Measurements from ENCODE around the gene RNASEL. TPM values are rescaled to one million over a fixed set of nuclear protein-coding genes. Genes with fewer than 3 reads are reported as not detected.

Gene RNASEL, protein sequence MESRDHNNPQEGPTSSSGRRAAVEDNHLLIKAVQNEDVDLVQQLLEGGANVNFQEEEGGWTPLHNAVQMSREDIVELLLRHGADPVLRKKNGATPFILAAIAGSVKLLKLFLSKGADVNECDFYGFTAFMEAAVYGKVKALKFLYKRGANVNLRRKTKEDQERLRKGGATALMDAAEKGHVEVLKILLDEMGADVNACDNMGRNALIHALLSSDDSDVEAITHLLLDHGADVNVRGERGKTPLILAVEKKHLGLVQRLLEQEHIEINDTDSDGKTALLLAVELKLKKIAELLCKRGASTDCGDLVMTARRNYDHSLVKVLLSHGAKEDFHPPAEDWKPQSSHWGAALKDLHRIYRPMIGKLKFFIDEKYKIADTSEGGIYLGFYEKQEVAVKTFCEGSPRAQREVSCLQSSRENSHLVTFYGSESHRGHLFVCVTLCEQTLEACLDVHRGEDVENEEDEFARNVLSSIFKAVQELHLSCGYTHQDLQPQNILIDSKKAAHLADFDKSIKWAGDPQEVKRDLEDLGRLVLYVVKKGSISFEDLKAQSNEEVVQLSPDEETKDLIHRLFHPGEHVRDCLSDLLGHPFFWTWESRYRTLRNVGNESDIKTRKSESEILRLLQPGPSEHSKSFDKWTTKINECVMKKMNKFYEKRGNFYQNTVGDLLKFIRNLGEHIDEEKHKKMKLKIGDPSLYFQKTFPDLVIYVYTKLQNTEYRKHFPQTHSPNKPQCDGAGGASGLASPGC
- total RNA-seq (9.1 TPM), polyA plus RNA-seq (10 to 100 TPM in 2 of 4 donors, 1 to 10 TPM in 2; 6.2 to 10.5 (median 9.0) TPM)

DNA sequence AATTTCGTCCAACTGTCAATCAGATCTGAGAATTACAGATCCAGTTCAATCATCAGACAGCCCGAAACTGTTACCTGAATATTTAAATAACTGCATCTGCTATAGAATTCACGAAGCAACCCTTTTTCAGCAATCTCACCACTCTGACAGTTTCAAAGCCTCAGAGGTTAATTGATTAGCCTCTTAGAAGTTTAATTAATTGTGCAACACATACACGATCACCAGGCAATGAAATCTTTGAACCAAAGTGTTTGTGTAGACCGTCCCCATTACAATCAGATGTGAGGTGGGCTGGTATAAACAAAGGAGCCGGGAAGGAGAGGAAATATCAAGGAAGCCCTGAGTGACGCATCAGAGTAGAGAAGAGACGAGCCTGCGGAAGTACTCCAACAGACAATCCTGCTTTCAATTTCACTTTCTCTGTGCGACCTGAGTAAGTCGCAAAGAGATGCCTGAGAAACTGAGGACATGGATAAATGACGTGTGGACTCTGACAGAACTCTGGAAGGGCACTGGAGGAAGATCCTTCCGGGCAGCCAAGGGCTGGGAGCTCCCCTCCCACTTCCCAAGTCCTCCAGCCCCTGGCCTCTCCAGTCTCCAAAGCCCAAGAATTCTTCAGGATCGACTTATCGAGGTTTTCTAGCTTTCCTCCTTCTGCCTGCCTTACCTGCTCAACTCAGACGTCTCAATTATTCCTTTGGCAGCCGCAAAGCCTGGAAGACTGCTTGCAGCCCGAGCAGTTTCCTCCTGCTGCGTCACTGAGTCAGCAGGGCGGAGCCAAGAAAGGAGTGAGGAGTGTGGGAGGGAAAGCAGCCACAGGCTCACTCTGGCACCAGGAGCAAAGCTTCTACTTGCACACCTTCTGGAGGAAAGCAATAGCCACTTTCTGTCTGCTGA lies at the start of gene RNASEL:
TSS of gene RNASEL (minus strand) at position 757 of the 897 bp plus-strand sequence. CDS start 2,450 bp downstream, outside the sequence.
- Mint-ChIP-seq H3K9me3 (no peaks in the 10 kb centered on the region), H3K27ac (peak within 1 kb of the TSS; percentile 99 to 100 (median 100)), H3K27me3 (peaks cover 7% of the 10 kb centered on the region), H3K36me3 (peaks cover 29% of the 10 kb centered on the region), H3K4me1 (peaks cover 18 to 54% (median 45%) of the 10 kb centered on the region in 4 donors), H3K4me3 (peak within 1 kb of the TSS; percentile 92 to 100 (median 98))
- Histone ChIP-seq H3K4me1 (ENCODE audit: control insufficient read depth, insufficient read depth, low read length, poor library complexity, severe bottlenecking) (peaks cover 28% of the 10 kb centered on the region), H3K4me3 (ENCODE audit: low read depth, low read length) (peak within 1 kb of the TSS; percentile 96), H3K27me3 (ENCODE audit: control insufficient read depth, insufficient read depth, low read length) (no peaks in the 10 kb centered on the region), H3K27ac (ENCODE audit: insufficient read depth, low read length, poor library complexity, severe bottlenecking) (peak within 1 kb of the TSS; percentile 97), H3K36me3 (ENCODE audit: control insufficient read depth, insufficient read depth, low read length) (peaks cover 7% of the 10 kb centered on the region), H3K9me3 (ENCODE audit: control insufficient read depth in 2 of 2, low read length in 2 of 2) (no peaks in the 10 kb centered on the region)
- peak; percentile 52 to 87 (median 70) for DNase-seq
- peak; percentile 80 to 84 for ATAC-seq (ENCODE audit: low read depth in 2 of 2)

DNA sequence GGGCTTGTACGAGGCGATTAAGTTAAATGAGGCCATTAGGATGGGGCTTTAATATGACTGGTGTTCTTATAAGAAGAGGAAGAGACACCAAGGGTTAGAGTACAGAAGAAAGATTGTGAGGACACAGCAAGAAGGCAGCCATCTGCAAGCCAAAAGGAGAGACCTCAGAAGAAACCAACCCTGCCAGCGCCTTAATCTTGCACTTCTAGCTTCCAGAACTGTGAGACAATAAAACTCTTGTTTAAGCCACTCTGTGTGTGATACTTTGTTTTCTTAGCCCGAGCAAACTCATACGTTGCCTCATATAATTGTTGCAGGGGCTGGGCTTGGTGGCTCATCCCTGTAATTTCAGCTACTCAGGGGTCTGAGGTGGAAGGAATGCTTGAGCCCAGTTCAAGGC lies 48.7 kb upstream of the RNASEL start:
- H3K27me3 ChIP-seq (ENCODE audit: control insufficient read depth, insufficient read depth, low read length), result no peaks in the 10 kb centered on the region
- no peak overlapping the region for H3K27ac Mint-ChIP-seq
- no peaks in the 10 kb centered on the region for H3K4me1 ChIP-seq (ENCODE audit: control insufficient read depth, insufficient read depth, low read length, poor library complexity, severe bottlenecking)
- H3K36me3 Mint-ChIP-seq, result no peaks in the 10 kb centered on the region
- no peaks in the 10 kb centered on the region for H3K9me3 Mint-ChIP-seq
- no peaks in the 10 kb centered on the region for H3K9me3 ChIP-seq (ENCODE audit: control insufficient read depth in 2 of 2, low read length in 2 of 2)
- H3K4me3 ChIP-seq (ENCODE audit: low read depth, low read length), result no peak overlapping the region
- ATAC-seq (ENCODE audit: low read depth in 2 of 2) (no peak), DNase-seq (no peak)
- H3K27me3 Mint-ChIP-seq, result peaks cover 4% of the 10 kb centered on the region
- H3K4me1 Mint-ChIP-seq, result no peaks in the 10 kb centered on the region
- H3K27ac ChIP-seq (ENCODE audit: insufficient read depth, low read length, poor library complexity, severe bottlenecking), result no peak overlapping the region
- no peaks in the 10 kb centered on the region for H3K36me3 ChIP-seq (ENCODE audit: control insufficient read depth, insufficient read depth, low read length)
- no peak overlapping the region for H3K4me3 Mint-ChIP-seq

DNA sequence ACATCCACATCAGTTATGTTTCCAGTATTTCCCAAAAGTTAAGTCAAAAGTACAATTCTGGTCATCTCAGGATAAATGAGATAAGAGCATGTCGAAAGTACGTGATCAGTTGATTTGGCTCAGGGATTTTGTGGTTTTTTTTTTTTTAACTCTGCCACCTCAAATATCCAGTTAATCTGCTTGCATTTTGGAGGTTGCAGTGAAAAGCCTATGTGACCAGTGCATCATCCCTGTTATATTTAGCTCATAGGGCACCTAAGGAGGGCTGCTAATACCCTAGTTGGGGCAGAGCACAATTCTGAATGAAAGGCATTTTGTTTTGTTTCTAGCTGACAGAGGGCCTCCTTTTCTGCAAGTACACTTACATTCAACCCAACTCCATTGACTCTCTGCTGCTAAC lies 46.8 kb upstream of the RNASEL start:
- no peak for ATAC-seq (ENCODE audit: low read depth in 2 of 2)
- Mint-ChIP-seq H3K36me3 (no peaks in the 10 kb centered on the region), H3K27me3 (peaks cover 4% of the 10 kb centered on the region), H3K4me1 (peaks cover 3 to 12% (median 9%) of the 10 kb centered on the region in 4 donors), H3K4me3 (no peak overlapping the region), H3K9me3 (no peaks in the 10 kb centered on the region), H3K27ac (no peak overlapping the region)
- no peaks in the 10 kb centered on the region for H3K9me3 ChIP-seq (ENCODE audit: control insufficient read depth in 2 of 2, low read length in 2 of 2)
- no peak overlapping the region for H3K27ac ChIP-seq (ENCODE audit: insufficient read depth, low read length, poor library complexity, severe bottlenecking)
- no peak for DNase-seq
- H3K27me3 ChIP-seq (ENCODE audit: control insufficient read depth, insufficient read depth, low read length), result no peaks in the 10 kb centered on the region
- H3K36me3 ChIP-seq (ENCODE audit: control insufficient read depth, insufficient read depth, low read length), result no peaks in the 10 kb centered on the region
- no peaks in the 10 kb centered on the region for H3K4me1 ChIP-seq (ENCODE audit: control insufficient read depth, insufficient read depth, low read length, poor library complexity, severe bottlenecking)
- H3K4me3 ChIP-seq (ENCODE audit: low read depth, low read length), result no peak overlapping the region

DNA sequence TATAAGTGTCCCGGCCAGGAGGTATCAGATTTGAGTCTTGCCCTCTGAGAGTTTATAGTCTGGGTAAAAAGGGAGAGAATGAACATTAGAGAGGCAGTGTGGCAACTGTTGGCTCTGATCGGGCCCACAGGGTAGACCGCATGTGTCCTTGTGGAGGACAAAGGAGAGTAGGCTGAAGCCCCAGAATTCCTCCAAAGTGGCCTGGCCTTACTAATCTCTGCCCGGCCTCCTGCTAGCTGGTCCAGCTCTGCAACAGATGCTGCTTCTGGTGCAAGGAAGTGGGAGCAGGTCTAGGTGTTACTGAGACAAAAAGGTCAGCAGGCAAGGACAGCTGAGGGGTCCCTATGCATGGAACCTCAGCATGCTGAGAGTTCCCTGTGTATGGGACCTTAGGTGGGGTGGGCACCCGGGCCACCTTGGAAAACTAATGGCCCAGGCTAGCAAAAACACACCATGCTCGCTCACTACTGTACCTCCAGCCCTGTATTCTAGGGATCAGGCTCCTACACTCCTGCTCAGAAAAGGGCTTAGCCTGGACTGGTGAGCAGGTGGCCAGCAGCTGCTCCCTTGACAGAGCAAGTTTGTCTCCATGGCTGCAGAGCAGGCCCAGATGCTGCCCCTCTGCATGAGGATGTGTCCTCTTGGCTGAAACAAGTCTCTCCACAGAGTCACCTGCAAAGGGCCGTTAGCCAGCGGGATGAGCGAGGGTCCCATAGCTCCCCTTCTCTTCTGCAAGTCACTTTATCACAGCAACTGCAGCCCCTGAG lies 45.4 kb upstream of the RNASEL start:
- H3K27ac ChIP-seq (ENCODE audit: insufficient read depth, low read length, poor library complexity, severe bottlenecking), result no peak overlapping the region
- peaks cover 4% of the 10 kb centered on the region for H3K27me3 Mint-ChIP-seq
- no peaks in the 10 kb centered on the region for H3K36me3 ChIP-seq (ENCODE audit: control insufficient read depth, insufficient read depth, low read length)

DNA sequence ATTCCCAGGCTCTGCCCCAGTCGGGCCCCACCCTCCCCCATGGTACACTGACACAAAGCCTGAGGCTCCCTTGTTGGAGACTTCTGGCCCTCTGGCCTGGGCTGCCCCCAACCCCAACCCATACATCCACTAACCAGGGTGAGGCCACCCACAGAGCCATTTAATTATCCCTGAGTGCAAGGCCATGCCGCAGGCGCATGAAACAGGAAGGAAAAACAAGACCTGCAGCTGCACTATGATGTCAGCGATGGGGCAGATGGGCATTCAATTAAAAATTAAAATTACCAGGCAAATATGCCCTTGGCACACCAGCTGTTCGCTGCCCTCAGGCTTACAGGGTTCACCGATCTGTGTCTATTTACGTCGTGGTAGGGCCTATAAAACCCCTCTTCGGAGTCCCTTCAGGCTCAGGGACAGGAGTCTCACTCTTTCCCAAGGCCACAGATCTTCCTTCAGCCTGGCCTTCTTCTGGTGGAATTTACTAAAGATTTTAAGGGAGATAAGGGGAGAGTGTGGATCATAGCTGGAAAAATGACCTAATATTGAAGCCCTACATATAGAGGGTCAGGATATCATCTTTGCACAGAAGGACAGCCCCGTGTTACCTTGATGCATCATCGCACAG lies 44.7 kb upstream of the RNASEL start:
- H3K4me3 ChIP-seq (ENCODE audit: low read depth, low read length), result no peak overlapping the region
- no peaks in the 10 kb centered on the region for H3K36me3 ChIP-seq (ENCODE audit: control insufficient read depth, insufficient read depth, low read length)
- DNase-seq, result no peak
- no peak overlapping the region for H3K27ac ChIP-seq (ENCODE audit: insufficient read depth, low read length, poor library complexity, severe bottlenecking)
- Mint-ChIP-seq H3K4me1 (peaks cover 17 to 29% (median 23%) of the 10 kb centered on the region in 4 donors), H3K36me3 (no peaks in the 10 kb centered on the region), H3K9me3 (no peaks in the 10 kb centered on the region), H3K27me3 (no peaks in the 10 kb centered on the region), H3K27ac (no peak overlapping the region), H3K4me3 (peak overlapping the region in 1 of 4 donors; percentile 75)
- H3K4me1 ChIP-seq (ENCODE audit: control insufficient read depth, insufficient read depth, low read length, poor library complexity, severe bottlenecking), result peaks cover 14% of the 10 kb centered on the region
- H3K9me3 ChIP-seq (ENCODE audit: control insufficient read depth in 2 of 2, low read length in 2 of 2), result no peaks in the 10 kb centered on the region
- H3K27me3 ChIP-seq (ENCODE audit: control insufficient read depth, insufficient read depth, low read length), result no peaks in the 10 kb centered on the region
- ATAC-seq (ENCODE audit: low read depth in 2 of 2), result no peak

More for the DNA sequence above, 45.4 kb upstream of the RNASEL start:
- H3K36me3 Mint-ChIP-seq, result no peaks in the 10 kb centered on the region
- no peak overlapping the region for H3K4me3 ChIP-seq (ENCODE audit: low read depth, low read length)
- H3K4me1 Mint-ChIP-seq, result peaks cover 11 to 23% (median 17%) of the 10 kb centered on the region in 4 donors
- no peaks in the 10 kb centered on the region for H3K9me3 ChIP-seq (ENCODE audit: control insufficient read depth in 2 of 2, low read length in 2 of 2)
- H3K4me3 Mint-ChIP-seq, result no peak overlapping the region
- DNase-seq, result no peak
- H3K27ac Mint-ChIP-seq, result no peak overlapping the region
- no peaks in the 10 kb centered on the region for H3K9me3 Mint-ChIP-seq
- H3K27me3 ChIP-seq (ENCODE audit: control insufficient read depth, insufficient read depth, low read length), result no peaks in the 10 kb centered on the region
- H3K4me1 ChIP-seq (ENCODE audit: control insufficient read depth, insufficient read depth, low read length, poor library complexity, severe bottlenecking), result peaks cover 9% of the 10 kb centered on the region
- no peak for ATAC-seq (ENCODE audit: low read depth in 2 of 2)

DNA sequence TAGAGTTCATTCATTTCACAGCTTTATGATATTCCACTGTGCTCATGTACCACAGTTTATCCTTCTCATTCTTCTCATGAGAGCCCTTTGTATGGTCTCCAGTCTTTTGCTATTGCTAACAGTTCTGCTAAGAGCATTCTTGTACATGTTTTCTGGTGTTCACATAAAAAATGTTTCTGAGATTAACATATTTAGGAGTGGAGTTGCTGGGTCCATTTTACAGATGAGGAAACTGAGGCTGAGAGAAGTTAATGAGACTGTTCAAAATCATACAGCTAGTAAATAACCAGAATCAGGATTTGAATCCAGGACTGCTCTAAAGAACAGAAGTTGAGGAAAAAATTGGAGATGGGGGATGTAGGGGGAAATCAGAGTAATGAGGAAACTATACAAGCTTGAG lies 44.0 kb upstream of the RNASEL start:
- no peaks in the 10 kb centered on the region for H3K36me3 Mint-ChIP-seq
- no peak overlapping the region for H3K27ac Mint-ChIP-seq
- H3K9me3 Mint-ChIP-seq, result no peaks in the 10 kb centered on the region
- Histone ChIP-seq H3K9me3 (ENCODE audit: control insufficient read depth in 2 of 2, low read length in 2 of 2) (no peaks in the 10 kb centered on the region), H3K4me1 (ENCODE audit: control insufficient read depth, insufficient read depth, low read length, poor library complexity, severe bottlenecking) (peaks cover 14% of the 10 kb centered on the region), H3K27ac (ENCODE audit: insufficient read depth, low read length, poor library complexity, severe bottlenecking) (no peak overlapping the region), H3K27me3 (ENCODE audit: control insufficient read depth, insufficient read depth, low read length) (no peaks in the 10 kb centered on the region), H3K36me3 (ENCODE audit: control insufficient read depth, insufficient read depth, low read length) (no peaks in the 10 kb centered on the region), H3K4me3 (ENCODE audit: low read depth, low read length) (no peak overlapping the region)
- no peak overlapping the region for H3K4me3 Mint-ChIP-seq
- no peak for ATAC-seq (ENCODE audit: low read depth in 2 of 2)
- DNase-seq, result no peak
- no peaks in the 10 kb centered on the region for H3K27me3 Mint-ChIP-seq
- peaks cover 18 to 29% (median 24%) of the 10 kb centered on the region in 4 donors for H3K4me1 Mint-ChIP-seq
